ENCODE measurements around the gene OAS2. TPM values are rescaled to one million over a fixed set of nuclear protein-coding genes. Genes with fewer than 3 reads are reported as not detected.

Gene OAS2
- total RNA-seq, 4 donors from 2014 or later = 1.7 to 5.2 (median 2.5) TPM

DNA sequence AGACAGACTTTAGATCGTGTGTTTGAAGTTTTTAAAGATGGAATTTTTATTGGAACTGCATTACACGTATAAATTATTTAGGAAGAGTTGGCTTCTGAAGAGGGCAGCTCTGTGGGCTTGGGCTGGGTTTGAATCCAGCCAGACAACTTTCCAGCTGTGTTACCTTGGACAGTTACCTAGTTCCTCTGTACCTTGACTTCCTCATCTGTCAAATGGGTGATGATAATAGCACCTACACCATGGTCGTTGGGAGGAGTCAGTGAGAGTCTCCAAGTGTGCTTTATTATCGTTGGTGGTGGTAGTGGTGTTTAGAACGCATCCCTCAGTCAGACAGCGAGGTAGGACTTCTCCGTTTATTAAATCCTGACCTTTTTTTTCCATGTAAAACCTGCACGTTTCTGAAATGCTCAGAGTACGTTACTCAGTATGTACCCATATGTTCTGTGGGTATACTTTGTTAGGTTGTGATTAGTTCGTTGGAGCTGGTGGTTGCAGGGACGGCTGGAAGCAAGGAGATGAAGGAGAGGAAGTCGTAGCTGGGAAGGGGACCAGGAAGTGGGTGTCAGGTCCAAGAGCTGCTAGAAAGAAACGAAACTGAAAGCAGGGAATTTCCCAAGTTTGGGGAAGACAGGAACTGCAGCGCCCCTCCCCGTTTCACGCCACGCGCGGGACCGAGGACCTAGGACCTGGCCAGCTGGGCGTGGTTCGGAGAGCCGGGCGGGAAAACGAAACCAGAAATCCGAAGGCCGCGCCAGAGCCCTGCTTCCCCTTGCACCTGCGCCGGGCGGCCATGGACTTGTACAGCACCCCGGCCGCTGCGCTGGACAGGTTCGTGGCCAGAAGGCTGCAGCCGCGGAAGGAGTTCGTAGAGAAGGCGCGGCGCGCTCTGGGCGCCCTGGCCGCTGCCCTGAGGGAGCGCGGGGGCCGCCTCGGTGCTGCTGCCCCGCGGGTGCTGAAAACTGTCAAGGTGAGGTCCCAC lies 40.3 kb upstream of the OAS2 start, which contains the start of gene OAS3:
TSS of gene OAS3 (plus strand) at position 734 of the 979 bp plus-strand sequence. CDS start at position 791, 57 bp downstream.
- in situ Hi-C loops (cut with MboI; ENCODE audit: low sequenced_read_pairs in 4 of 4) (no loop called here), intact Hi-C loops (cut with DNase I; ENCODE audit: low total_unique reads) (no loop called here)
- H3K36me3 ChIP-seq = no peaks in the 10 kb centered on the region
- TF ChIP-seq POLR2A (IDR thresholded peaks at IDR 0.05) = no peak
- TF ChIP-seq, protein P1, sequence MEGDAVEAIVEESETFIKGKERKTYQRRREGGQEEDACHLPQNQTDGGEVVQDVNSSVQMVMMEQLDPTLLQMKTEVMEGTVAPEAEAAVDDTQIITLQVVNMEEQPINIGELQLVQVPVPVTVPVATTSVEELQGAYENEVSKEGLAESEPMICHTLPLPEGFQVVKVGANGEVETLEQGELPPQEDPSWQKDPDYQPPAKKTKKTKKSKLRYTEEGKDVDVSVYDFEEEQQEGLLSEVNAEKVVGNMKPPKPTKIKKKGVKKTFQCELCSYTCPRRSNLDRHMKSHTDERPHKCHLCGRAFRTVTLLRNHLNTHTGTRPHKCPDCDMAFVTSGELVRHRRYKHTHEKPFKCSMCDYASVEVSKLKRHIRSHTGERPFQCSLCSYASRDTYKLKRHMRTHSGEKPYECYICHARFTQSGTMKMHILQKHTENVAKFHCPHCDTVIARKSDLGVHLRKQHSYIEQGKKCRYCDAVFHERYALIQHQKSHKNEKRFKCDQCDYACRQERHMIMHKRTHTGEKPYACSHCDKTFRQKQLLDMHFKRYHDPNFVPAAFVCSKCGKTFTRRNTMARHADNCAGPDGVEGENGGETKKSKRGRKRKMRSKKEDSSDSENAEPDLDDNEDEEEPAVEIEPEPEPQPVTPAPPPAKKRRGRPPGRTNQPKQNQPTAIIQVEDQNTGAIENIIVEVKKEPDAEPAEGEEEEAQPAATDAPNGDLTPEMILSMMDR (IDR thresholded peaks at IDR 0.05 in 4 of 5, conservative IDR thresholded peaks at IDR 0.05 in 1 of 5) = no peak
- H3K4me1 ChIP-seq = peaks cover 0 to 11% of the 10 kb centered on the region in 2 donors
- H3K9me3 ChIP-seq = no peaks in the 10 kb centered on the region
- peak within 1 kb of the TSS; percentile 63 to 78 (median 68) for H3K4me3 ChIP-seq
- DNase-seq = peak; percentile 56 to 69
- peak within 1 kb of the TSS; percentile 30 to 61 (median 48) for H3K27ac ChIP-seq
- H3K27me3 ChIP-seq = no peaks in the 10 kb centered on the region
- peak; percentile 87 for ATAC-seq

DNA sequence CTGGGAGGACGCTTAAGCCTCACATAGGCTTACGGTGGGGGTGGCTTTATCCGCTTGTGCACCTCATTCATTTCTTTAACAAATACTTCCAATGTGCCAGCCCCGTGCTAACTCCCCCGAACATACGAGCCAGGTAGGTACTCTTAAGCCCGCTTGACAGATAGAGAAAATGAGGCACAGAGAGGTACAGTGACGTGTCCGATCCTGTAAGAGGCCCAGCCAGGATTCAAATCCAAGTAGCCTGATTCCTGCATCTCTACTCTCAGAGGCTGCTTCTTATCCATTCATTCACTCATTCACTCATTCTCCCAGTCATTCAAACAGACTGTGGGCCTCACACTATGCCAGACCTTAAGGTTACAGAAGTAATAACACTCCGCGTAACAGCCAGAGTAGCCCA lies 39.6 kb upstream of the OAS2 start:
- TF ChIP-seq POLR2A (IDR thresholded peaks at IDR 0.05) = no peak
- TF ChIP-seq, protein P1 (IDR thresholded peaks at IDR 0.05 in 4 of 5, conservative IDR thresholded peaks at IDR 0.05 in 1 of 5) = no peak
- peak overlapping the region; percentile 30 to 61 (median 48) for H3K27ac ChIP-seq
- ATAC-seq = no peak
- DNase-seq = no peak
- intact Hi-C loops (cut with DNase I; ENCODE audit: low total_unique reads) = no loop called here
- peaks cover 0 to 11% of the 10 kb centered on the region in 2 donors for H3K4me1 ChIP-seq
- peak overlapping the region; percentile 63 to 78 (median 68) for H3K4me3 ChIP-seq
- H3K27me3 ChIP-seq = no peaks in the 10 kb centered on the region
- H3K36me3 ChIP-seq = no peaks in the 10 kb centered on the region
- in situ Hi-C loops (cut with MboI; ENCODE audit: low sequenced_read_pairs in 4 of 4) = no loop called here
- no peaks in the 10 kb centered on the region for H3K9me3 ChIP-seq

DNA sequence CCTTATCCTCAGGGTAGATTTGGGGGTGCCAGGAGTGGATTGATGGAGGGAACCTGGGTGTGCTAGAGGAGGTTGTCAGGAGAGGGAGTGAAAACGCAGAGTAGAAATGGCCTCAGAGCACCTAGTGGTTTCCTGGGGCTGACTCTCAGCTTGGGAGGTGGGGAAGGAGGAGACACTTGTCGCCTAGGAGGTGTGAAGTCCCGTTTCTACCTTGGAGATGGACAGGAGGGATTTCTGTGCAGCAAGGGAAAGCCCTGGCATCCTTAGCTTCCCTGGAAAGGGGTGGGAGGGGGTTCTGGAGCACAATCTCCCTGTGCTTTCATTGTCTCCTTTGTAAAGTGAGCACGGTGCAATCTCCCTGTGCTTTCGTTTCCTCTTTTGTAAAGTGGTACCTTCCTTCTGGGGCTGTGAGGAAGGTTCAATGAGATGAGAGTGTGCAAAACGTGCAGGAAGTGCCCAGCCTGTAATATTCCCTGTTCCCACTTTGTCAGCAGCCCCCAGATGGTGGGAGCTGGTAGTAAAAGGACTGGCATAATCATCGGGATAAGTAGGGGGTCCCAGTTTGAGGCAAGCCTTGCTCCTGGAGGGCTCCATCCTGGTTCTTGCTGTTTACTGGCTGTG lies 38.4 kb upstream of the OAS2 start:
- intact Hi-C loops (cut with DNase I; ENCODE audit: low total_unique reads) = no loop called here
- no peak for TF ChIP-seq POLR2A (IDR thresholded peaks at IDR 0.05)
- TF ChIP-seq, protein P1 (IDR thresholded peaks at IDR 0.05 in 4 of 5, conservative IDR thresholded peaks at IDR 0.05 in 1 of 5) = no peak
- Histone ChIP-seq H3K36me3 (no peaks in the 10 kb centered on the region), H3K4me3 (peak overlapping the region in 1 of 4 donors; percentile 66), H3K27me3 (no peaks in the 10 kb centered on the region), H3K9me3 (no peaks in the 10 kb centered on the region), H3K27ac (no peak overlapping the region), H3K4me1 (peaks cover 0 to 11% of the 10 kb centered on the region in 2 donors)
- no peak for DNase-seq
- no peak for ATAC-seq
- in situ Hi-C loops (cut with MboI; ENCODE audit: low sequenced_read_pairs in 4 of 4) = no loop called here

DNA sequence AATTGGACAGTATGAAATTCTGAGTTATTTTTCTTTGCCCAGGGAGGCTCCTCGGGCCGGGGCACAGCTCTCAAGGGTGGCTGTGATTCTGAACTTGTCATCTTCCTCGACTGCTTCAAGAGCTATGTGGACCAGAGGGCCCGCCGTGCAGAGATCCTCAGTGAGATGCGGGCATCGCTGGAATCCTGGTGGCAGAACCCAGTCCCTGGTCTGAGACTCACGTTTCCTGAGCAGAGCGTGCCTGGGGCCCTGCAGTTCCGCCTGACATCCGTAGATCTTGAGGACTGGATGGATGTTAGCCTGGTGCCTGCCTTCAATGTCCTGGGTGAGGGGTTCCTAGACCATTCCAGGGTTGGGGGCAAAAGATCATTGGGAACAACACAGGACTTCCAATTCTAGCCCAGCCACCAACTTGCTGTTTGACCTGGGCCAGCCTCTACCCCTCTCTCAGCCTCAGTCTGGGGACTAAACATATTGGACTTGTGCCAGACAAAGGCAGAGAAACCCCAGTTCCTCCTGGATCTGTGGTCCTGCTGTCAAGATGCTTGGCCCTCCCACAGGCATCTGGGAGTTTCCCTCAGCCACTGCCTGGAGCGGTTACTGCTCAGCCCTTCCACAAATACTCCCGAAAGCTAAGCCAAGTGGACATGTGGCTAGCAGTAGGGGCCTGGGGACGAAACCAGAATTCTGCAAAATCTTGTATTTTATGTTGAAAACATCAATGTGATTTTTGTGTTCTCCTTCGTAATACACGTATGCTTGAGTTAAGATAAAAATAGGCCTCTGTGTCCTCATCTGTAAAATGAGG lies 36.6 kb upstream of the OAS2 start:
- Histone ChIP-seq H3K9me3 (no peaks in the 10 kb centered on the region), H3K27me3 (no peaks in the 10 kb centered on the region), H3K27ac (no peak overlapping the region), H3K4me1 (peaks cover 0 to 11% of the 10 kb centered on the region in 2 donors), H3K4me3 (no peak overlapping the region), H3K36me3 (no peaks in the 10 kb centered on the region)
- in situ Hi-C loops (cut with MboI; ENCODE audit: low sequenced_read_pairs in 4 of 4) = no loop called here
- DNase-seq (no peak), ATAC-seq (no peak)
- intact Hi-C loops (cut with DNase I; ENCODE audit: low total_unique reads) = no loop called here
- TF ChIP-seq POLR2A (IDR thresholded peaks at IDR 0.05) = no peak
- TF ChIP-seq, protein P1 (IDR thresholded peaks at IDR 0.05 in 4 of 5, conservative IDR thresholded peaks at IDR 0.05 in 1 of 5) = no peak

All from gastrocnemius medialis (tissue), 4 donors.